HK-2 (cell line): ENCODE results near the gene MARCHF10.
A peak's percentile ranks its signal among the peaks of the same experiment; 100 is the strongest.
"Not testable (repeated sequence)": the region's sequence is repeated elsewhere in the genome, so short reads cannot be mapped to it uniquely, and the experiment has no call there.

Source experiments
- DNase-seq: peaks from one replicate; pipeline ENCODE4 v3.0.0-alpha.2; 2018; ENCODE audit not compliant: unreplicated experiment

MARCHF10 gene

DNA sequence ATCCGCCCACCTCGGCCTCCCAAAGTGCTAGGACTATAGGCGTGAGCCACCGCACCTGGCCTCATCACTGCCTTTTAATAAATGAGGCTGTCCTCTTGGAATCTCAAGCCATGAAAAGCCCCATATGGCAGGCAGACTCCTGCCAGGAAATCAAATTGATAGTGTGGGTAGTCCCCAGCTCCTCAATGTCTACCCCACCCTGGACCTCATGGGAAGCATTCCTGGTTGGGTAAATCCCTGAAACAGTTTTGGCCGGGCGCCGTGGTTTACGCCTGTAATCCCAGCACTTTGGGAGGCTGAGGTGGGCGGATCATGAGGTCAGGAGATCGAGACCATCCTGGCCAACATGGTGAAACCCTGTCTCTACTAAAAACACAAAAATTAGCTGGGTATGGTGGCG lies 109.7 kb downstream of the MARCHF10 start:
- not testable (repeated sequence) for DNase-seq

DNA sequence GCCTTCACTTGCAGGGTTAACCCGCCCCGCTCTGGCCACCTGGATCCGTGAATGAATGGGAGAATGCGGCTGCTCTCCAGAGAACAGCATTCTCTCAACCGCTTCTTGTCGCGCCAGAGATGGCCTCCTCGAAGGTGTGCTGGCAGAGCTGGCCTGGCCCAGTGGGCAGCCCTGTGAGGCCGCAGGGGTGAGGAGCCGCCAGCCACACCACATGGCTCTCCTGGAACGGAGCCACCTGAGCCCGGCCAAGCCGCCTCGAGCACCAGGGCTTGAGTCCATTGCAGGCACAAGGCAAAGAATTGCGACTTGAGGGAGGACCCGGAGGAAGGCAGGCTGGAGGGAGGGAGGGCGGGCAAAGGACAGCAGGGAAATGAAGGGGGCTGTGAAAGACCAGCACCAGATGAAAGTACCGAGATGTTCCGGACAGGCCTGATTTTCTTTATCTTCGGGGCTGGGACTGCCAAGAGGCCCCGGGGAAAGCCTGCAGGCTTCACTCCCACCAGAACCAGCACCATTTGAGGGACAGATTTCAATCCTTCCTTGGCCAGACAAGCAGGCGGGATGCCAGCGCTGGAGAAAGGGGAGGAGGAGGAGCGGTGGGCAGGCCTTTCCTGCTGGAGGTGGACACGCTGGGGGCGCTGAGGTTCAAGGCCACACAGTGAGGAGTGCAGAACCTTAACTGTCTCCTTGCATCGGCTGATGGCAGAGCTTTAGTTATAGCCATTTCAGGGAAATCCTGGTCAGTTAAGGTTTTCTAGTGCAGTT lies 111.2 kb downstream of the MARCHF10 start:
- DNase-seq: no peak

DNA sequence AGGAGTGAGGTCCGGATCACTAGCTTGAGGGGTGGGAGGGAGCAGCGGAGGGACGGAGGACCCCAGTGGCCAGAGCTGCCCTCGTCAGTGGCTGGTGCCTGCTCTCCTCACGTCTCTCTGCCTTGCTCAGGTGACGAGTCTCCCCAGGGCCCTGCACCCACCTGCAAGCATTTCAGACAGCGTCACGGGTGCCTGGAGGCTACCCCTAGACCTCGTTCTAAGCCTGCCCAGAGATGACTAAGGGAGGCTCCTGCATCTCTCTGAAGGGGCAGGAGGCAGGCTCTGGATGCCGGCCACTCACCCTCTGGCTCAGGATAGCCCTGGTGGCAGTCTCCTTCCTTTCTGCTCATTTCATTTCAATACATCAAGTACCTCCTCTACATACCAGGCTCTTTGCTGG lies 111.9 kb downstream of the MARCHF10 start:
- DNase-seq: peak; percentile 43

DNA sequence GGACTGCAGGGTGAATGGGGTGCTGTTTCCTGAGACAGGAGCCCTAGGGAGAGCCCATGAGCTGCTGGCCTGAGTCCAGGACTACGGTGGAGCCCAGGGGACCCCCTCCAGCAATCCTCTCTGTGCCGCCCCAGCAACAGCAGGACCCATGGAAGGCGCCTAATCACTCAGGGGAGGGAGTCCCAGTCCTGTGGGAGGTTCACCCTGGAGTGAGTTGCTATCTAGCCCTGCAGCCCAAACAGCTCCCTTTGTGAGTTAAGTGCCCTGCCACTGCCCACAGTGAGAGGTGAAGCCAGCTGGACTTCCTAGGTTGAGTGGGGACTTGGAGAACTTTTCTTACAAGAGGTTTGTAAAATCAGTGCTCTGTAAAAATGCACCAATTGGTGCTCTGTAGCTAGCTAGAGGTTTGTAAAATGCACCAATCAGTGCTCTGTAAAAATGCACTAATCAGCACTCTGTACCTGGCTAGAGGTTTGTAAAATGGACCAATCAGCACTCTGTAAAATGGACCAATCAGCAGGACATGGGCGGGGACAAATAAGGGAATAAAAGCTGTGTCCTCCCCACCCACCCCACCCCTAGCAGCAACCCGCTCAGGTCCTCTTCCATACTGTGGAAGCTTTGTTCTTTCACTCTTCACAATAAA lies 112.9 kb downstream of the MARCHF10 start:
- DNase-seq: not testable (repeated sequence)

DNA sequence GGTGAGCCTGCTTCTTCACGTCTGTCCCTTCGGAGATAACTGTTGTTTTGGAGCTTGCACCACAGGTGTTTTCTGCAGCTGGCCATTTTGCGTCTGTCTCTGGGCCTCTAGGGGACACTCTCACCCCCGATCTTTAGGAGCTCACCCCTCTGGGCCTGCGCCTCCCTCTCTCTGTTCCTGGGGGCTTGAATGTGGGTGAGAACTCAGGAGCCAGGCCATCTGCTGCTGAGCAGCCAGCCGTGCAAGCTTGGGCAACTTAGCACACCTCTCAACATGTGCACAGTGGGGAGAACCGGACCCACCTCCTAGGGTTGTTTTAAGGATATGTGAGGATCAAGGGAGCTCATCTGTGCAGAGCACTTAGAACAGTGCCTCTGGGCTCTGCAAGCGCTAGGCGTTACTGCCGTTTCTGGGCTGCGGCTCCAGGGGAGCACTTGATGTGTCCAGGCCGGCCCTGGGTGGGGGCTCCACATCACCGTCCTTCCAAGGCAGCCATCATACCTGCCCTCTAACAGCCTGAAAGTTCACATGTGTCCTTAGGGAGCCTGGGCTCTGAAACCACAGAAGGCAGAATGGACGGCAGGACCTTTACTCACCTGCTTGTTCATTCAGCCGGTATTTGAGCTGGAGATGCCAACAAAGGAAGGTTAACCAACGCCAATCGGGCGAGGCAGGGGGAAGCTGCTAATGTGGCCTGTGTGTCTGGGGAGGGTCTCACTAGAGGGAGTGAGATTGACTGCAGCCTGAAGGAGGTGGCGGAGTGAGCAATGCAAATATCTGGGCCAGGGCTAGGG lies 114.3 kb downstream of the MARCHF10 start:
- DNase-seq: no peak

DNA sequence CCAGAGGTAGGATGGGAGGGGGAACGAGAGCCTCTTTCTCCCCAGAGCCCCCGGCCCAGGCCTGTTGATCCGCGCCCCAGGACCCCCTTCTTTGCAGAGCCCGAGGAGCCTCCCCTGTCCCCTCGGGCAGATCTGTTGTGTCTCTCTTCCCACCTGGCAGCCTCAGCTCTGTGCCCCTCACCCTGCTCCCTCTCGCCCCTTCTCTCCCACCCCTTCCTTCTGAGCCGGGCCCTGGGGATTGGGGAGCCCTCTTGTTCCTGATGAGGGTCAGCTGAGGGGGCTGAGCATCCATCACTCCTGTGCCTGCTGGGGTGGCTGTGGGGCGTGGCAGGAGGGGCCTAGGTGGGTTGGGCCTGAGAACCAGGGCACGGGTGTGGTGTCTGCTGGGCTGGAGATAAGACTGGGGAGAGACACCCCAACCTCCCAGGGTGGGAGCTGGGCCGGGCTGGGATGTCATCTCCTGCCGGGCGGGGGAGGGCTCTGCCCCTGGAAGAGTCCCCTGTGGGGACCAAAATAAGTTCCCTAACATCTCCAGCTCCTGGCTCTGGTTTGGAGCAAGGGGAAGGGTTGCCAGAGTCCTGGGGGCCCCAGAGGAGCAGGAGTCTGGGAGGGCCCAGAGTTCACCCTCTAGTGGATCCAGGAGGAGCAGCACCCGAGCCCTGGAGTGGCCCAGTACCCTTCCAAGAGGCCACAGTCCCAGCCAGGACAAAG lies 115.2 kb downstream of the MARCHF10 start:
- no peak for DNase-seq

DNA sequence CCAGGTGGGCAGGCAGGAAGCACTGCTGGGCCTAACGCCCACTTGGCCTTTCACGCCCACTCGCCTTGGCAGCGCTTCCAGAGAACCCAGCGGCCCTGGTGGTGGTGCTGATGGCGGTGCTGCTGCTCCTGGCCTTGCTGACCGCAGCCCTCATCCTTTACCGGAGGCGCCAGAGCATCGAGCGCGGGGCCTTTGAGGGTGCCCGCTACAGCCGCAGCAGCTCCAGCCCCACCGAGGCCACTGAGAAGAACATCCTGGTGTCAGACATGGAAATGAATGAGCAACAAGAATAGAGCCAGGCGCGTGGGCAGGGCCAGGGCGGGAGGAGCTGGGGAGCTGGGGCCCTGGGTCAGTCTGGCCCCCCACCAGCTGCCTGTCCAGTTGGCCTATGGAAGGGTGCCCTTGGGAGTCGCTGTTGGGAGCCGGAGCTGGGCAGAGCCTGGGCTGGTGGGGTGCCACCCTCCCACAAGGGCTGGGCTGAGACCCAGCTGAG lies 115.9 kb downstream of the MARCHF10 start:
- no peak for DNase-seq

DNA sequence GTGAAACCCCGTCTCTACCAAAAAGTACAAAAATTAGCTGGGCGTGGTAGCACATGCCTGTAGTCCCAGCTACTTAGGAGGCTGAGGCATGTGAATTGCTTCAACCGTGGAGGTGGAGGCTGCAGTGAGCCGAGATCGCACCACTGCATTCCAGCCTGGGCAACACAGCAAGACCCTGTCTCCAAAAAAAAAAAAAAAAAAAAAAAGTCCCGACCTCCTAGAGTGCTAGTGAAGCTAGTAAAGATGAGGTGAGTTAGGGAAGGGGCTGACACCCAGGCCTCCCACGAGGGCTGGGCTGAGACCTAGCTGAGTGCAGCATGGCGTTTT lies 116.6 kb downstream of the MARCHF10 start:
- DNase-seq: not testable (repeated sequence)

DNA sequence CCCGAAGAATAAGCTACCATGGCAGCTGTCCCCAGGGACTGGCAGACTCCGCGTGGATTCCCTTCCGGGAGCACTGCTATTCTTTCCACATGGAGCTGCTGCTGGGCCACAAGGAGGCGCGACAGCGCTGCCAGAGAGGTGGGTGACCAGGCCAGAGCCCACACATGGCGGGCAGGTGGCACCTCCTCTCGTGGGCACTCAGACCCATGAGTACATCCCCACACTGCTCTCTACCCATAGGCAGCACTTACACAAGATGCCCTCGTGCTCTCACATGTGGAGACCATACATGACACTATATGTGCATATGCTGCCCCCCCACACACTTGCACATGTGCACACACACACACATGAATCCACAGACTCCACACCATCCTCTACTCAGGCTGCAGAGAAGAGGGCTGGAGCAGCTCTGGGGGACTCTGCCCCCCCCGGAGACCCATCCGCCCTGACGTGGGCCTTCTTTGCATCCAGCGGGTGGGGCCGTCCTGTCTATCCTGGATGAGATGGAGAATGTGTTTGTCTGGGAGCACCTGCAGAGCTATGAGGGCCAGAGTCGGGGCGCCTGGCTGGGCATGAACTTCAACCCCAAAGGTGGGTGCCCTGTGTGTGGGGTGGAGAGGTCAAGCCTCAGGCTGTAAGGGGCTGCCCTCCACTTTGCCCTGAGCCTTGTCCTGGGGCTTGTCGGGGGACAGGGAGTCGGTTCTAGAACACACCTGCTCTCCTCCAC lies 117.8 kb downstream of the MARCHF10 start:
- no peak for DNase-seq

DNA sequence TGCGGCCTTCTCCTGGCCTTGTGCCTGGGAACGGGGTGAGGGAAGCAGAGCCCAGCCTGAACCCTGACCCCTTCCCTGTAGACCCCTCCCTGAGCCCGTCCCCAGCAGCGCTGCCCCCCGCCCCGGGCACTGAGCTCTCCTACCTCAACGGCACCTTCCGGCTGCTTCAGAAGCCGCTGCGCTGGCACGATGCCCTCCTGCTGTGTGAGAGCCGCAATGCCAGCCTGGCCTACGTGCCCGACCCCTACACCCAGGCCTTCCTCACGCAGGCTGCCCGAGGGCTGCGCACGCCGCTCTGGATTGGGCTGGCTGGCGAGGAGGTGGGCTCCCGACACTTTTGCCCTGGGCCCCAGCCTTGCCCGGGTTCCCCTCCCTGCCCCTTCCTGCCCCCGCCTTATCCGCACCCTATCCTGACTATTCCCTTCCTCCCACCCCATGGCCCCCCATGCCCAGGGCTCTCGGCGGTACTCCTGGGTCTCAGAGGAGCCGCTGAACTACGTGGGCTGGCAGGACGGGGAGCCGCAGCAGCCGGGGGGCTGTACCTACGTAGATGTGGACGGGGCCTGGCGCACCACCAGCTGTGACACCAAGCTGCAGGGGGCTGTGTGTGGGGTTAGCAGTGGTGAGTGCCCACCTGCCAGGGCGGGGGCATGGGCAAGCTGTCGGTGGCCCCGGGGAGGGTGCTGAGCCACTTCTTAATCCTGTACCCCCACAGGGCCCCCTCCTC lies 118.5 kb downstream of the MARCHF10 start:
- no peak for DNase-seq

DNA sequence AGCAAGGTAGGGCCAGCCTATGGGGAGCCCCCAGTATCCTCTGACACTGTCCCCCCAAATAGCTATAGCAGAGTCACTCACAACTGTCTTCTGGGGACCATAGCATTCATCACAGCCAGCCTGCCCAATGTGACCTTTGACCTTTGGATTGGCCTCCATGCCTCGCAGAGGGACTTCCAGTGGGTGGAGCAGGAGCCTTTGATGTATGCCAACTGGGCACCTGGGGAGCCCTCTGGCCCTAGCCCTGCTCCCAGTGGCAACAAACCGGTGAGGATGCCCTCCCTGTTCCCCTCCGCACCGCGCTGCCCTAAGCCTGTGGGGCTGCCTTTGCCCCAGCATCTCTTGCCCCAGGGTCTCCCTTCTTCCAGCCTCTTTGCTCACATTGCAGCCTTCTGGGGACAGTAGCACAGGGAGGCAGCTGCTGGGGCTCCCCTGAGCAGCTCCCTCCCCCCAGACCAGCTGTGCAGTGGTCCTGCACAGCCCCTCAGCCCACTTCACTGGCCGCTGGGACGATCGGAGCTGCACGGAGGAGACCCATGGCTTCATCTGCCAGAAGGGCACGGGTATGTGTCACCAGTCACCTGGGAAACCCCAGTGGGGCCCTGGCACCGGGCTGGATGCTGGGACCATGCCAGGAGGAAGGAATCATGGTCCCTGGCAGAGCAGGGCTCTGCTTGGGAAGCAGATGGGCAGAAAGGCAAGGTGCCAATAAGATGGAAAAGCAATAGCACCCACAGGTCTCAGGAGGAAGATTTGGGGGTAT lies 119.5 kb downstream of the MARCHF10 start:
- DNase-seq: no peak

DNA sequence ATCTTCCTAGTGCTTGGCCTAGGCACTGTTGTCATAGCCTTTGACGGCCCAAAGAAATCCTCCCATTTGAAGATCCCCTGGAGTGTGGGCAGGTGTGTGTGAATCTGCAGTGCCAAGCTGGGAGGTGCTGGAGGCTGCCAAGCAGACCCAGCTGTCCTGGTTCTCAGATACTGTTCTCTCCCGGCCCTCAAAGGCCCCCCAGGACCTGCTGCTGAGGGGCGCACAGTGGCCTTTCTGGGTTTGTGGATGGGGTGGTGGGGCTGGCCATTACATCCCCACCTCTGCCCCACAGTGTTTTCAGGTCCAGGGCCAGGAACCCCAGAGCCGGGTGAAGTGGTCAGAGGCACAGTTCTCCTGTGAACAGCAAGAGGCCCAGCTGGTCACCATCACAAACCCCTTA lies 120.1 kb downstream of the MARCHF10 start:
- DNase-seq: no peak

DNA sequence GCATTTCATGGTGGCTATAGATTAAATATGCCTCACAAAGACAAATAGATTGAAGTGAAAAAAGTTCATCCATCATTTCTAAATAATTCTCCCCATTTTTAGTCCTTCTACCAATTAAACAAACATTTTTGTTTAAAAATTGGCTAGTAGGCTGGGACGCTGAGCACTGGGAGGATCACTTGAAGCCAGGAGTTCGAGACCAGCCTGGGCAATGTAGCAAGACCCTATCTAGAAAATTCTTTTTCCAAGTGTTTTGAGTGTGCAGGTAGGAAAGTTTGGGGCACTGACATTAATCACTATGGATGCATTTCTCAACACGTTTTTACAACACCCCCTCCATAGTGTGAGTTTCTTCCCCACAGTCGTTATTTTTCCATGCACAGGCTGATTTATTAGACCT lies 123.9 kb downstream of the MARCHF10 start:
- no peak for DNase-seq

DNA sequence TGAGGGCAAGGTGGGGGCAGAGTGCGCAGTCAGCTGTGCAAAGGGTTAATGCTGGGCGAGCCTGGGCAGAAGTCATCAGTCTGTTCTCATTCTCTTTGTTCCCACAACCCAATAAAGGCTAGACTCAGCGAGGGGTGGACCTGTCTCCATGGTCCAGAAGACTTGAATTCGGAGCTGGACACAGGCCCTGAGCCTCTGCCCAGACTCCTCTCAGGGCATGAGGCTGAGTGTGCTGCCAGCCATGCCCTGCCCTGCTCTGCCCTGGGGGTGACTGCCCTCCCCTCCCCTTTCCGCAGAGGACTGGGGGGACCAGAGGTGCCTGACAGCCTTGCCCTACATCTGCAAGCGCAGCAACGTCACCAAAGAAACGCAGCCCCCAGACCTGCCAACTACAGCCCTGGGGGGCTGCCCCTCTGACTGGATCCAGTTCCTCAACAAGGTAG lies 126.2 kb downstream of the MARCHF10 start:
- DNase-seq: no peak

DNA sequence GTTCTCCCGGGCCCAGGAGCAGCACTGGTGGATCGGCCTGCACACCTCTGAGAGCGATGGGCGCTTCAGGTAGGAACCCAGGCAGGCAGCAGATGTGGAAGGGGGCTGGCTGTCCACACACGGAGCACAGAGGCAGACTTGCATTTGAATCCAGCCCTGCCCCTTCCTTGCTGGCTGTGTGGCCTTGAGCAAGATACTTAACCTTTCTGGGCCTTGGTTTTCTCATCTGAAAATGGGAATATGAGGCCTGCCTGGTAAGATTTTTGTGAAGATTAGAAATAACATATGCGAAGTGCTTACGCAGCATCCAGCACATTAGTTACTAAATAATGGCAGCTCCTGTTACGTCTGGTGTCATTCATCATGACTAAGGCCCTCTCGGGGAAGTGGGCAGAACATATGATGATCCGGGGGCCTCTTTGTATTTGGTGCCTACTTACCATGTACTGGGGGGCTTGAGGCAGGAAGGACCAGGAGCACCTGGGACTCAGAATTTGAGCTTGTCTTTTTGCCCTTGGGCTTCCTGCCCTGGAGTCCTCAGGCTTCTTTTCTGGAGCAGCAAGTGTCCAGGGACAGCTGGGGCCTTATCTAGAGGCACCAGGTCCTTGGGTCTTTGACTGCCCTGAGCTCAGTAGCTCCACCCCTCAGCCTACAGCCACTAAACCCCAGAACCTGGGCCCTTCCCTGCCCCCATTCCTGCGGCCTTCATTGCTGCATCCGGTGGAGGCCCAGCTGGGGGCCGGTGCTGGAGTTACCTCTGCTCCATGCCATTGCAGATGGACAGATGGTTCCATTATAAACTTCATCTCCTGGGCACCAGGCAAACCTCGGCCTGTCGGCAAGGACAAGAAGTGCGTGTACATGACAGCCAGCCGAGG lies 126.8 kb downstream of the MARCHF10 start:
- no peak for DNase-seq

DNA sequence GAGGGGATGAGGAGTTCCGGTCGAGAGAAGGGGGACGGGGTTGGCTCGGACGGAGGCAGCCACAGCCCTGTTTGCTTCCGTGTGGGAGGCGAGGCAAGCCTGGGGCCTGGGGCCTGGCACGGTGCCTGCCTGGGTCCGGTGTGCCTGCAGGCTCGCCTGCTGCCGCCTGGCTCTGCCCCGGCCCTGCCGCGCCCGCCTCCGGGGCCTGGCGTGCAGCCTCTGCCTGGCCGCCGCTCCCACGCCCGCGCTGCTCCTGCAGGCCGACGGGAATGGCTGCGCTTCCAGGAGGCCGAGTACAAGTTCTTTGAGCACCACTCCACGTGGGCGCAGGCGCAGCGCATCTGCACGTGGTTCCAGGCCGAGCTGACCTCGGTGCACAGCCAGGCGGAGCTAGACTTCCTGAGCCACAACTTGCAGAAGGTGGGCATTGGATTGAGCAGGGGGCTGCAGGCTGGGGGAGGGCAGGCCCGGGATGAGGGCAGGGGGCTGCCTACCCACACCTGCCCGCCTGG lies 127.5 kb downstream of the MARCHF10 start:
- no peak for DNase-seq

DNA sequence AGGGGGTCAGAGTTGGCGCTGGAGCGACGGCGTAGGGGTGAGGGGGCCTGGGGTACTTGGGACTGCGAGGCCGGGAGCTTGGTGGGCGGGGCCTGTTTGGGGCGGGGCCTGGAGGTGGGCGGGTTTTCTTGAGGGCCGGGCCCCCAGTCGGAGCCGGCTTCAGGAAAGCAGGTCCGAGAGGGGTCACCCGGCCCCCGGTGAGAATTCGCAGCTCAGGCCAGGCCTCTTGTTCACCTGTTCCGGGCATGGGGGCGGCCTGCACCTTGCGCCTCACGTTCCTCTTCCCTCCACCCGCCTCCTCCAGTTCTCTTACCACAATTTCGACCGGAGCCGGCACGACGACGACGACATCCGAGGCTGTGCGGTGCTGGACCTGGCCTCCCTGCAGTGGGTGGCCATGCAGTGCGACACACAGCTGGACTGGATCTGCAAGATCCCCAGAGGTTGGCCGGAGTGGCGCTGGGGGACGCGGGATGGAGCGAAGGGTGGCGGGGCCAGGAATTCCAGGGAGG lies 128.2 kb downstream of the MARCHF10 start:
- DNase-seq: no peak

DNA sequence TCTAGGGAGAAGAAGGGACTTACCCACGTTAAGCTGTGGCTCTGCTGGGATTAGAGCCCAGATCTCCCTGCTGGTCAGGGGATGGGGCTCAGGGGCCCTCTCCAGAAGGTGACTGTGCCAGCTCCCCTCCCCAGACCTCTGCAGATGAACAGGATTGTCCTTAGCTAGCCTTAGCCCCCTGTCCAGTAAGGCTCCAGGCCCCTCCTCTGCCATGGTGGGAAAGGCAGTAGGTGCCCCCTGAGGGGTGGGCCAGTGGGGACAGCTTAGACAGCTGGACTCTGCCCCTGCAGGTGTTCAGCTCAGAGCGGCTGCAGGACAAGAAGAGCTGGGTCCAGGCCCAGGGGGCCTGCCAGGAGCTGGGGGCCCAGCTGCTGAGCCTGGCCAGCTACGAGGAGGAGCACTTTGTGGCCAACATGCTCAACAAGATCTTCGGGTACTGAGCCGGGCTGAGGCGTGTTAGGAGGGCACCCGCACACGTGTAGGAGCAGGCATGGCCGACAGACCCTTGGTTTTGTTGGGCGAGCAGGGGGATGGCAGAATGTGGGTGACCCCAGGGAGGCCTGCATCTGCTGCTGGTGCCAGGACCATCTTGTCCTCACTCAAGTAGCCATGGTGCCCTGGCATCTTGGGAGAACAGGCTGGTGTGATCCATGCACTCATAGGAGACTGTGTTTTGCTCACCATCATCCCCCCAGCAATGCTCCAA lies 129.7 kb downstream of the MARCHF10 start:
- no peak for DNase-seq
